Parathyroid adenoma (tissue), 2 donors: ENCODE measurements around the gene SLC25A34.

Experiments
- H2AFZ ChIP-seq: fragments of 300-600 bp; sonication (generic); one replicate; pipeline ENCODE4 v1.7.0; 2017; ENCODE audit warnings: antibody characterized with exemption, mild to moderate bottlenecking
- H3K27ac ChIP-seq: fragments of 300-600 bp; sonication (generic); one replicate; pipeline ENCODE4 v1.7.0; 2017
- H3K27me3 ChIP-seq: fragments of 300-600 bp; sonication (generic); one replicate; pipeline ENCODE4 v1.7.0; 2017; ENCODE audit warnings: low read length; ENCODE audit not compliant: control insufficient read depth, insufficient read depth
- H3K36me3 ChIP-seq: fragments of 300-600 bp; sonication (generic); one replicate; pipeline ENCODE4 v1.7.0; 2017; ENCODE audit warnings: low read length; ENCODE audit not compliant: control insufficient read depth, insufficient read depth
- H3K4me1 ChIP-seq: fragments of 300-600 bp; sonication (generic); one replicate; pipeline ENCODE4 v1.7.0; 2017; ENCODE audit warnings: control low read depth
- H3K4me2 ChIP-seq: fragments of 300-600 bp; sonication (generic); one replicate; pipeline ENCODE4 v1.7.0; 2017; ENCODE audit warnings: low read length
- H3K4me3 ChIP-seq: fragments of 300-600 bp; sonication (generic); one replicate; pipeline ENCODE4 v1.7.0; 2017; ENCODE audit warnings: low read depth, low read length
- H3K79me2 ChIP-seq: fragments of 300-600 bp; sonication (generic); one replicate; pipeline ENCODE4 v1.7.0; 2017; ENCODE audit warnings: control low read depth
- H3K9ac ChIP-seq: fragments of 300-600 bp; sonication (generic); one replicate; pipeline ENCODE4 v1.7.0; 2017; ENCODE audit warnings: mild to moderate bottlenecking
- H3K9me3 ChIP-seq: fragments of 300-600 bp; sonication (generic); one replicate; pipeline ENCODE4 v1.7.0; 2017; ENCODE audit warnings: low read length; ENCODE audit not compliant: control insufficient read depth
- TF ChIP-seq, protein P1 (sequence below): fragments of 300-600 bp; sonication (generic); IDR thresholded peaks from one replicate; pipeline ENCODE4 v1.7.0; 2017; ENCODE audit warnings: antibody characterized with exemption, mild to moderate bottlenecking
- donor health status: primary hyperparathyroidism.

Gene SLC25A34

GRCh38 chr1:15747378-15747777 lies 11.3 kb downstream of the SLC25A34 start:
- Histone ChIP-seq H3K27ac (no peak overlapping the region), H3K79me2 (no peaks in the 10 kb centered on the region)
- TF ChIP-seq, protein P1, sequence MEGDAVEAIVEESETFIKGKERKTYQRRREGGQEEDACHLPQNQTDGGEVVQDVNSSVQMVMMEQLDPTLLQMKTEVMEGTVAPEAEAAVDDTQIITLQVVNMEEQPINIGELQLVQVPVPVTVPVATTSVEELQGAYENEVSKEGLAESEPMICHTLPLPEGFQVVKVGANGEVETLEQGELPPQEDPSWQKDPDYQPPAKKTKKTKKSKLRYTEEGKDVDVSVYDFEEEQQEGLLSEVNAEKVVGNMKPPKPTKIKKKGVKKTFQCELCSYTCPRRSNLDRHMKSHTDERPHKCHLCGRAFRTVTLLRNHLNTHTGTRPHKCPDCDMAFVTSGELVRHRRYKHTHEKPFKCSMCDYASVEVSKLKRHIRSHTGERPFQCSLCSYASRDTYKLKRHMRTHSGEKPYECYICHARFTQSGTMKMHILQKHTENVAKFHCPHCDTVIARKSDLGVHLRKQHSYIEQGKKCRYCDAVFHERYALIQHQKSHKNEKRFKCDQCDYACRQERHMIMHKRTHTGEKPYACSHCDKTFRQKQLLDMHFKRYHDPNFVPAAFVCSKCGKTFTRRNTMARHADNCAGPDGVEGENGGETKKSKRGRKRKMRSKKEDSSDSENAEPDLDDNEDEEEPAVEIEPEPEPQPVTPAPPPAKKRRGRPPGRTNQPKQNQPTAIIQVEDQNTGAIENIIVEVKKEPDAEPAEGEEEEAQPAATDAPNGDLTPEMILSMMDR = no peak

DNA sequence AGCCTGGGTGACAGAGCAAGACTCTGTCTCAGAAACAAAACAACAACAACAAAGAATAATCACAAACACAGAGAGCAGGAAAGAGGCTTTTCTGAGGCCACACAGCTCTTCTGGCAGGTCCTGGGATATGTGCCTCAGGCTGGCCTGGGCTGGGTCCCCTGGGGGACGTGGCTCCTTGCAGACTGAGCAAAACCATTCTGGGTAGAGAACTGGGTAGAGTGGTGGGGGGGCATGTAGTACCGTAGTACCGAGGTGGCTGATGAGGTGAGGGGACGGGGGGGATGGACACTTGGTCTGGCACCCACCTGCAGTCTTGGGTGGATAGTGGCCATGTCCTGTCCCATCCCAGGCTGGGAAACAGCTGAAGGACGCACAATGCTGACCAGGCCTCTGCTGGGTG lies 12.2 kb downstream of the SLC25A34 start:
- Histone ChIP-seq H3K36me3 (no peaks in the 10 kb centered on the region), H3K9ac (no peak overlapping the region), H3K4me3 (no peak overlapping the region), H3K4me2 (no peak overlapping the region), H3K4me1 (no peaks in the 10 kb centered on the region), H2AFZ (no peak overlapping the region), H3K27me3 (no peaks in the 10 kb centered on the region), H3K9me3 (no peaks in the 10 kb centered on the region), H3K27ac (no peak overlapping the region), H3K79me2 (no peaks in the 10 kb centered on the region)
- TF ChIP-seq, protein P1 = no peak

More at GRCh38 chr1:15747378-15747777, 11.3 kb downstream of the SLC25A34 start:
- Histone ChIP-seq H3K4me1 (no peaks in the 10 kb centered on the region), H3K9me3 (no peaks in the 10 kb centered on the region), H3K36me3 (no peaks in the 10 kb centered on the region), H3K4me3 (no peak overlapping the region), H2AFZ (no peak overlapping the region), H3K9ac (no peak overlapping the region), H3K4me2 (no peak overlapping the region), H3K27me3 (no peaks in the 10 kb centered on the region)

DNA sequence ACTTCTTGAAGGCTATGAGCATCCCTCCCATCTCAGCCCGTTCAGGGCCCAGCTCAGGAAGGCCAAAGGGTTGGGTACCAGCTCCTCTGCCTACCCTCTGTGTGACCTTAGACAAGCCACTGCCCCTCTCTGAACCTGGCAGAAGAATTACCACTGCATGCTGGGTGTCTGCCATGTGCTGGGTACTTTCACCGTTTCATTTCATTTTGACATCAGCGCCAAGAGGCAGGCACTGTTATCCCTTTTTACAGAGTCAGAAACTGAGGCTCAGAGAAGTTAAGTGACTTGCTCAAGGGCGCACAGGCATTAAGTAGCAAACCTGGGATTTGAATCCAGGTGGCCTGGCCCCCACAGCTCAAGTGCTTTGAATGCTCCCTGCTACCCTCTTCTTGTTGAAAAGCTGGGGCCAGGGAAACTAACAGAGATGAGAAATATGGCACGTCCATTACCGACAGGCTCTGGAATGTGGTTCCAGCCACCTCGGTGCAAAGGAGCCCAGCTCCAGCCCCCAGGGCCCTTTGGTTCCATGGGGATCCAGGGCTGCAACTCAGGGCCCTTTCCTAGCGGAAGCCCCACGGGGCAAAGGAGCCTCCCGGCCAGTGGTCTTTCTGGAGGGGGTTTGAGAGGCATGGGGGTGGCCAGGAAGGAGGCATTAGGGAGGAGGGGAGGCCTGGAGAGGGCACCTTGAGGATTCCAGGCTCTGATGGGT lies 12.8 kb downstream of the SLC25A34 start:
- Histone ChIP-seq H2AFZ (no peak overlapping the region), H3K79me2 (no peaks in the 10 kb centered on the region), H3K9ac (no peak overlapping the region), H3K4me1 (no peaks in the 10 kb centered on the region), H3K9me3 (no peaks in the 10 kb centered on the region), H3K4me2 (no peak overlapping the region), H3K36me3 (no peaks in the 10 kb centered on the region), H3K27ac (no peak overlapping the region), H3K27me3 (no peaks in the 10 kb centered on the region), H3K4me3 (no peak overlapping the region)
- TF ChIP-seq, protein P1 = no peak

DNA sequence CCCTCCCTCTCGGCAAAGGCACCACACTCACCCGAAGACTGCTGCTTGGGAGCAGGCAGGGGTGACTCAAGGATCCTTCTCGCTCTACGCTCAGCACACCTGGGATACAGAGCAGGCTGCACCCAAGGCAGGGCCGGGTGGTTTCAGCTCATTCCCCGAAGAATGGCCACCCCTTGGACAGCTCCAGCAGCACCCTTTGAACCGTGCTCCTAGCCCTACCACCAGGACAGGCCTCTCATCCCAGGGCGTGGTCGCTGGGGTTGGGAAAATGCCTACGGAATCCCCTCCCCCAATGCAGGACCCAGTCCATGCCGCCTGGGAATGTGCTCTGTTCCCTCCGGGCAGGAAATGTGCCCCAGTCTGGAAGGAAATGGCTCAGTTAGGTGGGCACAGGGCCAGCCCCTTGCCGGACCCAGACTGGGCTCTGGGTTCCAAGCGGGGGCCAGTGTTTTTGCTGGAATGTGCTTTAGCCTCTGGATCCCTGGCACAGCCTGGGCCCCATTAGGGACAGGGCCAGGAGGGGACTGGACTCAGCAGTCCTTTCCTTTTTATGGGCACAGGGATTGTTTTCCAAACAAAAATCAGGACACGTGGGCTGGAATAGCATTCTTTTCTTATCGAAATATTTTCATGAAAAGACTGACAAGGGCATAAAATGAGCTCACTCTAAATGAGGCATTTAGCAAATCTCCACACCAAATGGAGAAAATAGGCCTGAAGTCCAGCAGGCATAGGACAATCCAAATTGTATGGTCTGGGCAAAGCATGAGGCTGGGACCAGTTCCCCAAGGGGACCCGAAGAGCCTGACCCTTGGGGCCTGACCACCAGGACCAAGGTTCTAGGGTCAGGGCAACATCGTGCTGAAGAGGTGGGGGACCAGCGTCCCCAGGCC lies 13.6 kb downstream of the SLC25A34 start:
- H3K4me2 ChIP-seq = no peak overlapping the region
- no peaks in the 10 kb centered on the region for H3K79me2 ChIP-seq
- H3K4me1 ChIP-seq = no peaks in the 10 kb centered on the region
- no peaks in the 10 kb centered on the region for H3K27me3 ChIP-seq
- H3K27ac ChIP-seq = no peak overlapping the region
- TF ChIP-seq, protein P1 = no peak
- no peaks in the 10 kb centered on the region for H3K36me3 ChIP-seq
- H3K9ac ChIP-seq = no peak overlapping the region
- H2AFZ ChIP-seq = no peak overlapping the region
- no peak overlapping the region for H3K4me3 ChIP-seq
- no peaks in the 10 kb centered on the region for H3K9me3 ChIP-seq
